Upper lobe of left lung (tissue), 6 donors: ENCODE measurements around the gene ZFHX3. TPM values are rescaled to one million over a fixed set of nuclear protein-coding genes. Genes with fewer than 3 reads are reported as not detected.

Source experiments
- ATAC-seq, 2 donors: fragments of 200-7000 bp; cut with Tn5 transposase; one replicate each; pipeline ENCODE4 v1.9.1; 2022; ENCODE audit warnings: mild to moderate bottlenecking in 2 of 2, moderate library complexity in 2 of 2; ENCODE audit not compliant: low FRiP score in 2 of 2
- DNase-seq, 2 donors: peaks; one replicate each; pipeline ENCODE4 v3.0.0-alpha.2; 2019 to 2020
- H3K27ac ChIP-seq, 4 donors: fragments of 200-600 bp; sonication (generic); one replicate each; pipeline ENCODE4 v1.5.1; 2016 to 2019
- H3K27me3 ChIP-seq, 4 donors: fragments of 200-600 bp; sonication (generic); one replicate each; pipeline ENCODE4 v1.5.1; 2017 to 2019
- H3K36me3 ChIP-seq, 4 donors: fragments of 200-600 bp; sonication (generic); one replicate each; pipeline ENCODE4 v1.5.1; 2016 to 2019
- H3K4me1 ChIP-seq, 4 donors: fragments of 200-600 bp; sonication (generic); one replicate each; pipeline ENCODE4 v1.5.1; 2018 to 2019
- H3K4me3 ChIP-seq, 4 donors: fragments of 200-600 bp; sonication (generic); one replicate each; pipeline ENCODE4 v1.5.1; 2017 to 2019; ENCODE audit warnings: mild to moderate bottlenecking in 2 of 4, moderate library complexity in 1 of 4
- H3K9me3 ChIP-seq, 4 donors: fragments of 200-600 bp; sonication (generic); one replicate each; pipeline ENCODE4 v1.5.1; 2018 to 2019
- EP300 ChIP-seq, 4 donors: sonication (generic); formaldehyde crosslinking; IDR thresholded peaks; one replicate each; pipeline ENCODE4 v1.5.1; 2017; ENCODE audit warnings: antibody characterized with exemption in 4 of 4, control low read depth in 2 of 4
- POLR2A ChIP-seq, 4 donors: fragments of 450-650 bp; IDR thresholded peaks; one replicate each; pipeline ENCODE4 v1.5.1; 2016 to 2017; ENCODE audit warnings: antibody characterized with exemption in 4 of 4, mild to moderate bottlenecking in 2 of 4
- POLR2AphosphoS5 ChIP-seq, 2 donors: sonication (generic); formaldehyde crosslinking; IDR thresholded peaks; one replicate each; pipeline ENCODE4 v1.5.1; 2017; ENCODE audit warnings: antibody characterized with exemption in 2 of 2
- WGBS, 2 donors: methylation state at CpG; one replicate each; pipeline ENCODE4 v1.1.5; 2017 to 2018; 5-methylcytosine and 5-hydroxymethylcytosine counted together
- total RNA-seq, 6 donors: library from RNA; depleted of rRNA in 4 of 6; stranded (reverse); fragments of >200 nt in 4 of 6; gene quantifications; one replicate each; pipeline versions ENCODE4 v1.1.0 to v1.2.1, GENCODE V29; 2016 to 2021
- TF ChIP-seq, protein P1 (sequence below), 6 experiments: fragments of 450-650 bp in 4 of 6; fragments of 200-600 bp in 2 of 6; sonication (generic) in 2 of 6; IDR thresholded peaks; one replicate each; pipeline ENCODE4 v1.5.1; 2016 to 2019; ENCODE audit warnings: antibody characterized with exemption in 6 of 6
- donor health status: DM: no; HTN: no; CAD: no; lungs with moderate emphysema.
- donor health status: DM: no; HTN: yes; CAD: no; lungs with severe emphysema.

Gene ZFHX3
- total RNA-seq, 6 donors from 2014 or later: 22.4 to 40.3 (median 27.0) TPM

DNA sequence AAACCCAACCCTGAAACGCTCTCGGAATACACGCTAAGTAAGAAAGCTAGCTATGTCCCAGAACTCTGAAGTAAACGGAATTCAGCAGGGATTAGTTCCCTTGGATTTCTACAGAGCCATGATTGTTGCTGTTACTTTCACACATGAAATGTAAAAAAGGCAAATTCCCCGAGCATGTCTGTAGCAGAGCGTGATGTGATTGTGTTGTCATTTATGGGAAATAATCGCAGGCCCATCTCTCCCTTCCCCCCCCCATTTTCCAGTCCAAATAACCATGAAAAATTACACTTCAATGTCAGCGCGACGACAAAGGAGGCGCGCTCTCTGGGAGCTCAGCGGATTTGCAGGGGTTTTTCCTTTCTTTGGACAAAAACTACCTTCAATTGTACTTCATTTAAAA, 209.0 kb downstream of the ZFHX3 start:
- DNase-seq: no peak
- 96 to 97% methylated on average over 13 of the region's 13 CpGs for WGBS, 2 donors
- Histone ChIP-seq H3K4me1 (peaks cover 0 to 11% (median 4%) of the 10 kb centered on the region in 4 donors), H3K4me3 (no peak overlapping the region), H3K27me3 (no peaks in the 10 kb centered on the region), H3K27ac (no peak overlapping the region), H3K36me3 (no peaks in the 10 kb centered on the region), H3K9me3 (no peaks in the 10 kb centered on the region)
- TF ChIP-seq EP300 (IDR thresholded peaks at IDR 0.05) (no peak), POLR2AphosphoS5 (IDR thresholded peaks at IDR 0.05) (no peak), POLR2A (IDR thresholded peaks at IDR 0.05) (no peak)
- TF ChIP-seq, protein P1, sequence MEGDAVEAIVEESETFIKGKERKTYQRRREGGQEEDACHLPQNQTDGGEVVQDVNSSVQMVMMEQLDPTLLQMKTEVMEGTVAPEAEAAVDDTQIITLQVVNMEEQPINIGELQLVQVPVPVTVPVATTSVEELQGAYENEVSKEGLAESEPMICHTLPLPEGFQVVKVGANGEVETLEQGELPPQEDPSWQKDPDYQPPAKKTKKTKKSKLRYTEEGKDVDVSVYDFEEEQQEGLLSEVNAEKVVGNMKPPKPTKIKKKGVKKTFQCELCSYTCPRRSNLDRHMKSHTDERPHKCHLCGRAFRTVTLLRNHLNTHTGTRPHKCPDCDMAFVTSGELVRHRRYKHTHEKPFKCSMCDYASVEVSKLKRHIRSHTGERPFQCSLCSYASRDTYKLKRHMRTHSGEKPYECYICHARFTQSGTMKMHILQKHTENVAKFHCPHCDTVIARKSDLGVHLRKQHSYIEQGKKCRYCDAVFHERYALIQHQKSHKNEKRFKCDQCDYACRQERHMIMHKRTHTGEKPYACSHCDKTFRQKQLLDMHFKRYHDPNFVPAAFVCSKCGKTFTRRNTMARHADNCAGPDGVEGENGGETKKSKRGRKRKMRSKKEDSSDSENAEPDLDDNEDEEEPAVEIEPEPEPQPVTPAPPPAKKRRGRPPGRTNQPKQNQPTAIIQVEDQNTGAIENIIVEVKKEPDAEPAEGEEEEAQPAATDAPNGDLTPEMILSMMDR (IDR thresholded peaks at IDR 0.05): no peak
- no peak for ATAC-seq

DNA sequence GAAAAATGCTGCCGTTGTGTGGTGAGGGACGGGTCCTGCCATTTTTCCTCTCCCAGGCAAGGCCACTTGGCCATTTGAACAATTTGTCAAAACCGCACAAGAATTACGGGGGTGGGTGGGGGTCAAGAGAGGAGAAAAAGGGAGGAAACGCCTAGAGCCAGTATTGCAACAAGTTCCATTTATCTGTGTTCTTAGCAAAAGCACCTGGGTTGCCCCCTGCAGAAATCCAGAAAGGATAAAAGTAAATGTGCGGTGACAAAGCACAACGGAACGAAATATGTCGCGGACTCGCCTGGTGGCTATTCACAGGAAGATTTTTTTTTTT, 209.4 kb downstream of the ZFHX3 start:
- ATAC-seq: no peak

DNA sequence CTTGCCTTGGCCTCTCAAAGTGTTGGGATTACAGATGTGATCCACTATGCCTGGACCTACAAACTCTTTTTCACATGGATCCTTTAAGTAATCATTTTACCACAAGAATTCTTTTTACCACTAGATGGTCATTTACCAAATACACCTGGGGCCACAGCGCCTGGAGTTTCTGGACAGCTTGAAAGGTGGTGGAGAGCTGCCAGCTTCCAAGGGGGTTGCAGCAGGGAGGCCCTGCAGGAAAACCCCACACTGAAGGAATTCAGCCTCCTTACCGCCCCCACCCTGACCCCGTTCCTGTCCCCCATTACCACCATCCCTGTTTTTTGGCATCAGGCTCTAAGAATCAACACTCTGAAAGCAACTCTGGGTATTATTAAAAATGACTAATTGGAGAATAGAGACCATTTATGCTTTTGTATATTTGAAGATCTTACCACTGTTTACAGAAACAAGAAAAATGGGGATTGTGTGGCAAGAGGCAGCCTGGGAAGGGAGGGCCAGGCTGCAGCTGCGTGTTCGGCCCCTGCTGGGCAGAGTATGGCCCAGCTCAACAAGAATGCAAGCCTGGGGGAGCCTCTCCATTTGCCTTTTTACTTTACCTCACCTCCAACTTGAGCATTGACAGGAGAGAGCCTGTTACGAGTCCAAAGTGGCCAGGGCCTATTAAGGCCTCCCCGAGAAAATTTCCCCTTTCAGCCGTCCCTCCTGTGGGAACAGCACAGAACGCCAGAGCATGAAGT, 209.9 kb downstream of the ZFHX3 start:
- Histone ChIP-seq H3K4me3 (no peak overlapping the region), H3K4me1 (peaks cover 0 to 11% (median 4%) of the 10 kb centered on the region in 4 donors), H3K36me3 (no peaks in the 10 kb centered on the region), H3K9me3 (no peaks in the 10 kb centered on the region), H3K27ac (no peak overlapping the region), H3K27me3 (no peaks in the 10 kb centered on the region)
- ATAC-seq (peak in 1 of 2 donors; percentile 38), DNase-seq (peak in 1 of 2 donors; percentile 32)
- 88 to 91% methylated on average over 9 of the region's 9 CpGs for WGBS, 2 donors
- TF ChIP-seq, protein P1 (IDR thresholded peaks at IDR 0.05): no peak
- TF ChIP-seq EP300 (IDR thresholded peaks at IDR 0.05) (no peak), POLR2A (IDR thresholded peaks at IDR 0.05) (no peak), POLR2AphosphoS5 (IDR thresholded peaks at IDR 0.05) (no peak)

More for the DNA sequence above, 209.4 kb downstream of the ZFHX3 start:
- whole genome bisulfite sequencing, 2 donors: 90 to 93% methylated on average over 11 of the region's 11 CpGs
- TF ChIP-seq, protein P1 (IDR thresholded peaks at IDR 0.05): no peak
- TF ChIP-seq POLR2AphosphoS5 (IDR thresholded peaks at IDR 0.05) (no peak), EP300 (IDR thresholded peaks at IDR 0.05) (no peak), POLR2A (IDR thresholded peaks at IDR 0.05) (no peak)
- Histone ChIP-seq H3K27me3 (no peaks in the 10 kb centered on the region), H3K27ac (no peak overlapping the region), H3K36me3 (no peaks in the 10 kb centered on the region), H3K9me3 (no peaks in the 10 kb centered on the region), H3K4me3 (no peak overlapping the region), H3K4me1 (peaks cover 0 to 11% (median 4%) of the 10 kb centered on the region in 4 donors)
- no peak for DNase-seq

DNA sequence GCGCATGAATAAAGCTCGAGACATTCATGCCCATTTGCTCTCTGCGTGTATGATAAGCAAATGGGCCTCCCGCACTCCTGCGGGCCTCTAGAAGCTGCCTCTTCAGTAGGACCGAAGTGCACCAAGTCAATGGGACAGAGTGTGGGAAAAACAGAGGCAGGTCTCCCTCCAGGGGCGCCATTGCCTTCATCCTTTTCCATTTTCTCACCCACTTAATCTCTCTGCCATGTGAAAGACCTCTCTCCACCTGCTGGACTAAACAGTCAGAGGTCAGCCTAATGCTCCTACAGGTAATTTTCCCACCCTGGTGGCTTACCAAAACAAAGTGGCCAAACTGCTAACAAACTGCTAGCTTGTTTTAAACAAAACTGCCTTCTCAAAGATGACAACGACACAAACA, 210.9 kb downstream of the ZFHX3 start:
- no peaks in the 10 kb centered on the region for H3K36me3 ChIP-seq
- no peak for DNase-seq
- WGBS, 2 donors: 95% methylated on average over 8 of the region's 8 CpGs
- ATAC-seq: no peak
- H3K4me1 ChIP-seq: peaks cover 0 to 11% (median 7%) of the 10 kb centered on the region in 4 donors
- H3K9me3 ChIP-seq: no peaks in the 10 kb centered on the region
- no peak overlapping the region for H3K4me3 ChIP-seq
- no peak for TF ChIP-seq EP300 (IDR thresholded peaks at IDR 0.05)
- TF ChIP-seq, protein P1 (IDR thresholded peaks at IDR 0.05): no peak
- TF ChIP-seq POLR2AphosphoS5 (IDR thresholded peaks at IDR 0.05): no peak
- TF ChIP-seq POLR2A (IDR thresholded peaks at IDR 0.05): no peak
- H3K27ac ChIP-seq: no peak overlapping the region
- H3K27me3 ChIP-seq: no peaks in the 10 kb centered on the region

DNA sequence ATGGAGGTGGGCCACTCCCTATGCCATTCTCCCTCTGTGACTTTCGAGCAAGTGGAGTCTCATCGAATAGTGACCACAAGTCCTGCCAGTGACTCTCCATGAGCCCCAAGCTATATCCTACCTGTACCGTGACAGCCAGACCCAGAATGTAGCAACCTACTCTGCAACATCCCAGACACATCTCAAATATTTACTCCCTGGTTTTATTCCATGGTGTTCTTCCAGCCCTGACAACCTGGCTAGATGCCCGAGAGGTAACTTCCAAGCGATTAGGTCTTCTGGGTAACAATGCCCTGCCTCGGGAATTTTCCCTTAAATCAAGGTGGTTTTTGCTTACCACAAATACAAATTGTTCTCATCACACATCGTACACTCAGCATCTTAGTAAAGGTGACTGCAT, 211.7 kb downstream of the ZFHX3 start:
- ATAC-seq (no peak), DNase-seq (no peak)
- Histone ChIP-seq H3K27me3 (no peaks in the 10 kb centered on the region), H3K4me1 (peaks cover 0 to 11% (median 5%) of the 10 kb centered on the region in 4 donors), H3K36me3 (no peaks in the 10 kb centered on the region), H3K4me3 (no peak overlapping the region), H3K27ac (no peak overlapping the region), H3K9me3 (no peaks in the 10 kb centered on the region)
- 91% methylated on average over 7 of the region's 7 CpGs for WGBS, 2 donors
- TF ChIP-seq EP300 (IDR thresholded peaks at IDR 0.05) (no peak), POLR2A (IDR thresholded peaks at IDR 0.05) (no peak), POLR2AphosphoS5 (IDR thresholded peaks at IDR 0.05) (no peak)
- TF ChIP-seq, protein P1 (IDR thresholded peaks at IDR 0.05): no peak
